Measurements from ENCODE around the gene DYNC2LI1.
"Not testable (repeated sequence)": the region's sequence is repeated elsewhere in the genome, so short reads cannot be mapped to it uniquely, and the experiment has no call there.

The DYNC2LI1 gene

GRCh38 chr2:43773876-43774613, at the start of gene DYNC2LI1:
TSS of gene DYNC2LI1 (plus strand) at chr2:43774039. CDS start at chr2:43774139, 100 bp downstream.
- FAIRE-seq, result no peak

- no peak for FAIRE-seq
Observed at GRCh38 chr2:43724728-43725526, 48.9 kb upstream of the DYNC2LI1 start.

- no peak for FAIRE-seq
Observed at GRCh38 chr2:43725711-43726246, 48.1 kb upstream of the DYNC2LI1 start.

- not testable (repeated sequence) for FAIRE-seq
Observed at GRCh38 chr2:43726961-43727633, 46.7 kb upstream of the DYNC2LI1 start.

GRCh38 chr2:43727634-43728014, 46.2 kb upstream of the DYNC2LI1 start:
- no peak for FAIRE-seq

- FAIRE-seq, result no peak
Observed at GRCh38 chr2:43729491-43730174, 44.2 kb upstream of the DYNC2LI1 start.

GRCh38 chr2:43731211-43731610, 42.6 kb upstream of the DYNC2LI1 start:
- FAIRE-seq, result no peak

GRCh38 chr2:43736637-43737036, 37.2 kb upstream of the DYNC2LI1 start:
- FAIRE-seq, result no peak

- FAIRE-seq, result no peak
Observed at GRCh38 chr2:43737097-43737854, 36.6 kb upstream of the DYNC2LI1 start.

- FAIRE-seq, result no peak
Observed at GRCh38 chr2:43737855-43738254, 36.0 kb upstream of the DYNC2LI1 start.

- no peak for FAIRE-seq
Observed at GRCh38 chr2:43738257-43738656, 35.6 kb upstream of the DYNC2LI1 start.

- FAIRE-seq, result no peak
Observed at GRCh38 chr2:43743706-43744105, 30.1 kb upstream of the DYNC2LI1 start.

- FAIRE-seq, result no peak
Observed at GRCh38 chr2:43745457-43745856, 28.4 kb upstream of the DYNC2LI1 start.

GRCh38 chr2:43748333-43748732, 25.5 kb upstream of the DYNC2LI1 start:
- FAIRE-seq, result no peak

- FAIRE-seq, result no peak
Observed at GRCh38 chr2:43749583-43749982, 24.3 kb upstream of the DYNC2LI1 start.

- FAIRE-seq, result no peak
Observed at GRCh38 chr2:43751476-43751990, 22.3 kb upstream of the DYNC2LI1 start.

- FAIRE-seq, result no peak
Observed at GRCh38 chr2:43752302-43752701, 21.5 kb upstream of the DYNC2LI1 start.

- FAIRE-seq, result no peak
Observed at GRCh38 chr2:43754180-43754579, 19.7 kb upstream of the DYNC2LI1 start.

- no peak for FAIRE-seq
Observed at GRCh38 chr2:43758739-43759138, 15.1 kb upstream of the DYNC2LI1 start.

GRCh38 chr2:43759195-43759594, 14.6 kb upstream of the DYNC2LI1 start:
- FAIRE-seq, result no peak

- FAIRE-seq, result no peak
Observed at GRCh38 chr2:43762286-43762685, 11.6 kb upstream of the DYNC2LI1 start.

- no peak for FAIRE-seq
Observed at GRCh38 chr2:43763091-43763490, 10.7 kb upstream of the DYNC2LI1 start.

Data from islet of Langerhans (tissue), 1 donor.